AG09309 (cell line): ENCODE data around the gene TRIM33.

ENCODE experiments used
- DNase-seq: peaks from one replicate; pipeline ENCODE4 v3.0.0-alpha.2; 2010; ENCODE audit warnings: low read depth
- H3K4me3 ChIP-seq: 2 replicates; pipeline ENCODE4 v1.5.1; 2011; ENCODE audit warnings: mild to moderate bottlenecking, low read depth, low read length, moderate library complexity; ENCODE audit not compliant: control insufficient read depth
- CTCF ChIP-seq: IDR thresholded peaks from 2 replicates; pipeline ENCODE4 v1.5.1; 2011; ENCODE audit warnings: mild to moderate bottlenecking, low read depth, low read length, inconsistent platforms; ENCODE audit not compliant: insufficient read depth, control insufficient read depth; ENCODE audit errors: missing control alignments

TRIM33 gene

GRCh38 chr1:114439369-114439768, 71.6 kb downstream of the TRIM33 start:
- no peak for DNase-seq
- no peak overlapping the region for H3K4me3 ChIP-seq
- TF ChIP-seq CTCF = no peak

GRCh38 chr1:114437812-114438211, 73.2 kb downstream of the TRIM33 start:
- DNase-seq = no peak
- TF ChIP-seq CTCF = no peak
- H3K4me3 ChIP-seq = no peak overlapping the region

- DNase-seq = no peak
- TF ChIP-seq CTCF = no peak
- no peak overlapping the region for H3K4me3 ChIP-seq
These were observed 74.2 kb downstream of the TRIM33 start for GRCh38 chr1:114436799-114437198.

DNA sequence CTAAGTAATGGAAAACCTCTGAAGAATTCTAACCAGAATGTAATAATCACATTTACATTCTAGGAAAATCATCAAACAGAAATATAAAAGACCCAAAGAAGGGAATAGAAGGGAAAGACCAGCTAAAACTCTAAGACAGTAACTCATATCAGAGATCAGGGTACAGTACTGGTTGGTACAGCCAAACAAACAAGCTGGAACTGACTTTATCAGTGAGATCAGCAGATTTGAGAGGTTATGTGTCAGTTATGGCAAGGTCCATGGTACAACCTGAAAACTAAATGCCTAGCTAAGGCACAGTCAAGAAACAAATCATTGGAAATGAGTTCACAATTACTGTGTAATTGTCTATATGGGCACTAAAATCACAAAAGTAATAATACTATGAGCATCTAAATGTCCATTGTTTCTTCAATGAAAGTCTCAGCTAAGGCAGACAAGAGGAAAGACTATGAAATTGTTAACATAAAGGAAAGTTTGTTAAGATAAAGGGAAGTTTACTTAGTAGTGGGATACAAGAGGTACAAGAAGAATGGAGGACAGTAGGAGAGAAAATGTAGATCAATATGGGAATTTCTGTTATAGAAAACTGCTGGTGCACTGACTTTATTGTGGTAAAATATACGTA, 75.8 kb downstream of the TRIM33 start:
- no peak for TF ChIP-seq CTCF
- no peak overlapping the region for H3K4me3 ChIP-seq
- no peak for DNase-seq

GRCh38 chr1:114431026-114431425, 80.0 kb downstream of the TRIM33 start:
- no peak overlapping the region for H3K4me3 ChIP-seq
- DNase-seq = no peak
- no peak for TF ChIP-seq CTCF

DNA sequence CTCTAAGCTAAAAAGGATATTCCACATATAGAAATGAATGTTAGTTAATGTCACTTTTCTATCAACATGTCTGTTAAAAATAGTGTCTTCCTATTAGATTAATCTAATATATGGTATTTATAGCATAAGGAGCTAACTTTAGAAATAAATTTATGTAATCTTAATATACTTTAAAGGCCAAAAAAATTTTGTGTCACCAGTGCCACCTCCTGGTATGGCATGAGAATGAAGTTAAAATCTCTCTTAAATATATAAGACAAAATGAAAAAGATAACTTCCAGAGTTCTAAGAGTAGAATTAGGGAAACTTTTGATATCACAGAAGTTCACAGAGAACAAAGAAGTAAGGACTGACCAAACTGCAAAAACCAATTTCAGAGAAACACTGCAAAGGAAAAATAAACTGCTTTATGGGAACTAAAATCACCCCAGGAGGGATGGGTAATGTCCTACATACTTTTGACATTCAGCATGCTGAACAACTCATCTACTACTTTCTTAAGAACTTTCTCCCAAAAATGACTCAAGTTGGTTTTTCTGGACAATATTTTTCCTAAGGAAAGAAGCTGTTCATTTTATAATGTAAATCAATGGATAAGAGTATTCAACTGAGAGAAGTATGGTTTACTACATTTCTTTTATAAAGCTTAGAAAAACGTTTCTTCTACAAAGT, 82.8 kb downstream of the TRIM33 start:
- H3K4me3 ChIP-seq = no peak overlapping the region
- no peak for DNase-seq
- peak; percentile 50 for TF ChIP-seq CTCF
